Liver (tissue), 9 donors: ENCODE data around the gene SNIP1. TPM values are rescaled to one million over a fixed set of nuclear protein-coding genes. Genes with fewer than 3 reads are reported as not detected.
"Not testable (repeated sequence)": the region's sequence is repeated elsewhere in the genome, so short reads cannot be mapped to it uniquely, and the experiment has no call there.

Experiments used
- DNase-seq: peaks from one replicate; pipeline ENCODE4 v3.0.0-alpha.2; 2017; ENCODE audit warnings: low spot score
- H3K27ac ChIP-seq, 2 donors: one replicate each; pipeline ENCODE4 v1.7.0; 2013; ENCODE audit warnings: inconsistent platforms in 2 of 2, low read length in 2 of 2, control low read depth in 1 of 2, low read depth in 1 of 2, mild to moderate bottlenecking in 1 of 2
- H3K27me3 ChIP-seq, 4 donors: one replicate each; pipeline versions ENCODE4 v1.6.1 to v1.7.0; 2013; ENCODE audit warnings: low read length in 3 of 4, inconsistent platforms in 1 of 4, mild to moderate bottlenecking in 1 of 4, moderate library complexity in 1 of 4; ENCODE audit not compliant: control insufficient read depth in 4 of 4, insufficient read depth in 4 of 4
- H3K36me3 ChIP-seq, 4 donors: one replicate each; pipeline versions ENCODE4 v1.6.1 to v1.7.0; 2013; ENCODE audit warnings: low read length in 3 of 4, mild to moderate bottlenecking in 3 of 4, low read depth in 1 of 4, moderate library complexity in 1 of 4; ENCODE audit not compliant: control insufficient read depth in 4 of 4, insufficient read depth in 3 of 4
- H3K4me1 ChIP-seq, 4 donors: one replicate each; pipeline versions ENCODE4 v1.6.1 to v1.7.0; 2013; ENCODE audit warnings: low read length in 3 of 4, mild to moderate bottlenecking in 3 of 4, moderate library complexity in 1 of 4; ENCODE audit not compliant: control insufficient read depth in 4 of 4, insufficient read depth in 4 of 4
- H3K4me3 ChIP-seq, 3 donors: one replicate each; pipeline versions ENCODE4 v1.6.1 to v1.7.0; 2013; ENCODE audit warnings: low read length in 3 of 3, control low read depth in 1 of 3, low read depth in 1 of 3, mild to moderate bottlenecking in 1 of 3
- H3K9ac ChIP-seq, 2 donors: one replicate each; pipeline ENCODE4 v1.7.0; 2013; ENCODE audit warnings: low read length in 2 of 2, mild to moderate bottlenecking in 2 of 2, moderate library complexity in 2 of 2, control low read depth in 1 of 2, low read depth in 1 of 2
- H3K9me3 ChIP-seq, 4 donors: one replicate each; pipeline versions ENCODE4 v1.6.1 to v1.7.0; 2013; ENCODE audit warnings: low read length in 3 of 4; ENCODE audit not compliant: control insufficient read depth in 4 of 4
- EGR1 ChIP-seq, 2 donors: IDR thresholded peaks; 2 replicates each; pipeline ENCODE4 v1.6.1; 2016 to 2018; ENCODE audit warnings: antibody characterized with exemption in 2 of 2, low read depth in 2 of 2
- FOXA1 ChIP-seq: IDR thresholded peaks from 2 replicates; pipeline ENCODE4 v1.6.1; 2016; ENCODE audit warnings: antibody characterized with exemption
- FOXA2 ChIP-seq: IDR thresholded peaks from 2 replicates; pipeline ENCODE4 v1.6.1; 2016; ENCODE audit warnings: antibody characterized with exemption
- GABPA ChIP-seq, 2 donors: IDR thresholded peaks in 1 of 2; conservative IDR thresholded peaks in 1 of 2; 2 replicates each; pipeline ENCODE4 v1.6.1; 2016; ENCODE audit warnings: antibody characterized with exemption in 2 of 2, mild to moderate bottlenecking in 1 of 2, moderate library complexity in 1 of 2
- HNF4A ChIP-seq, 2 donors: conservative IDR thresholded peaks; 2 replicates each; pipeline ENCODE4 v1.6.1; 2016; ENCODE audit warnings: antibody characterized with exemption in 2 of 2, mild to moderate bottlenecking in 2 of 2
- HNF4G ChIP-seq: IDR thresholded peaks from 2 replicates; pipeline ENCODE4 v1.6.1; 2016; ENCODE audit warnings: antibody characterized with exemption
- JUND ChIP-seq, 2 donors: IDR thresholded peaks; 2 replicates each; pipeline ENCODE4 v1.6.1; 2016; ENCODE audit warnings: antibody characterized with exemption in 2 of 2
- RAD21 ChIP-seq, 2 donors: IDR thresholded peaks; 2 replicates each; pipeline ENCODE4 v1.6.1; 2016; ENCODE audit warnings: antibody characterized with exemption in 2 of 2, mild to moderate bottlenecking in 2 of 2
- RXRA ChIP-seq, 2 donors: IDR thresholded peaks; 2 replicates each; pipeline ENCODE4 v1.6.1; 2017 to 2018; ENCODE audit warnings: antibody characterized with exemption in 2 of 2, mild to moderate bottlenecking in 1 of 2
- SP1 ChIP-seq: IDR thresholded peaks from 2 replicates; pipeline ENCODE4 v1.6.1; 2018; ENCODE audit warnings: antibody characterized with exemption, mild to moderate bottlenecking
- TAF1 ChIP-seq: conservative IDR thresholded peaks from 2 replicates; pipeline ENCODE4 v1.6.1; 2016; ENCODE audit warnings: antibody characterized with exemption, mild to moderate bottlenecking
- YY1 ChIP-seq: IDR thresholded peaks from 2 replicates; pipeline ENCODE4 v1.6.1; 2016; ENCODE audit warnings: antibody characterized with exemption, mild to moderate bottlenecking
- WGBS: extraction: QIAGEN DNeasy Blood & Tissue Kit; methylation state at CpG from one replicate; pipeline ENCODE4 v1.1.7; 2013; 5-methylcytosine and 5-hydroxymethylcytosine counted together
- polyA plus RNA-seq, 2 donors: library from polyadenylated mRNA; stranded (reverse) in 1 of 2; unstranded in 1 of 2; fragments of 200-250 nt in 1 of 2; fragments of >200 nt in 1 of 2; fragmentation: Nextera tagmentation in 1 of 2; extraction: Ambion mirVana in 1 of 2; gene quantifications; one replicate each; pipeline versions ENCODE4 v1.2.1 to v1.2.3, GENCODE V29; 2013 to 2015
- total RNA-seq, 2 donors: library from RNA; depleted of rRNA; stranded (reverse); fragments of >200 nt; gene quantifications; one replicate each; pipeline ENCODE4 v1.2.3, GENCODE V29; 2014
- TF ChIP-seq, protein P1 (sequence below): IDR thresholded peaks from 2 replicates; pipeline ENCODE4 v1.6.1; 2016; ENCODE audit warnings: antibody characterized with exemption, mild to moderate bottlenecking
- TF ChIP-seq, protein P2 (sequence below): IDR thresholded peaks from 2 replicates; pipeline ENCODE4 v1.6.1; 2016; ENCODE audit warnings: antibody characterized with exemption
- TF ChIP-seq, protein P3 (sequence below): fragments of 150-350 bp; IDR thresholded peaks from 2 replicates; pipeline ENCODE4 v1.5.1; 2017; ENCODE audit warnings: improper control_type of control experiment, low read depth, low read length; ENCODE audit not compliant: missing input control
- TF ChIP-seq, protein P4 (sequence below): IDR thresholded peaks from 2 replicates; pipeline ENCODE4 v1.6.1; 2016; ENCODE audit warnings: antibody characterized with exemption
- donor health status: healthy.
- donor health status: healthy.
- donor health status: healthy.
- donor health status: healthy.
- donor health status: healthy.

SNIP1 gene
- total and polyA plus RNA-seq, 4 donors = 1.8 to 9.7 (median 5.3) TPM

DNA sequence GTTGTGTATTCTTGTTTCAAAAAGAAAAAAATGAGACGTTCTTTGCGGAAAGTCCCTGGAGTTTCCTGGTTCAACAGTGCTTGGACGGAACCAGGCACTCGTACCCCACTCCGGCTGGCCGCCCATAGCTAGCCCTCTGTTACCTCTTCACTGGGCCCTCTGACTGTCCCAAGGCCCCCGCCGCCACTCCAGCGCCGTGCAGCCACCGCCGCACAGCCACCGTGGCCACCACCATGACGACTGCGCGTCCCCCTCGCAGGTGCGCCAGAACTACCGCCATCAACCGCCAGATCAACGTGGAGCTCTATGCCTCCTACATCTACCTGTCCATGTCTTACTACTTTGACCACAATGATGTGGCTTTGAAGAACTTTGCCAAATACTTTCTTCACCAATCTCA, 9.6 kb downstream of the SNIP1 start:
- H3K27me3 ChIP-seq = no peaks in the 10 kb centered on the region
- no peaks in the 10 kb centered on the region for H3K4me1 ChIP-seq
- DNase-seq = no peak
- no peak overlapping the region for H3K4me3 ChIP-seq
- no peaks in the 10 kb centered on the region for H3K9me3 ChIP-seq
- no peak overlapping the region for H3K27ac ChIP-seq
- no peak overlapping the region for H3K9ac ChIP-seq
- TF ChIP-seq, protein P1, sequence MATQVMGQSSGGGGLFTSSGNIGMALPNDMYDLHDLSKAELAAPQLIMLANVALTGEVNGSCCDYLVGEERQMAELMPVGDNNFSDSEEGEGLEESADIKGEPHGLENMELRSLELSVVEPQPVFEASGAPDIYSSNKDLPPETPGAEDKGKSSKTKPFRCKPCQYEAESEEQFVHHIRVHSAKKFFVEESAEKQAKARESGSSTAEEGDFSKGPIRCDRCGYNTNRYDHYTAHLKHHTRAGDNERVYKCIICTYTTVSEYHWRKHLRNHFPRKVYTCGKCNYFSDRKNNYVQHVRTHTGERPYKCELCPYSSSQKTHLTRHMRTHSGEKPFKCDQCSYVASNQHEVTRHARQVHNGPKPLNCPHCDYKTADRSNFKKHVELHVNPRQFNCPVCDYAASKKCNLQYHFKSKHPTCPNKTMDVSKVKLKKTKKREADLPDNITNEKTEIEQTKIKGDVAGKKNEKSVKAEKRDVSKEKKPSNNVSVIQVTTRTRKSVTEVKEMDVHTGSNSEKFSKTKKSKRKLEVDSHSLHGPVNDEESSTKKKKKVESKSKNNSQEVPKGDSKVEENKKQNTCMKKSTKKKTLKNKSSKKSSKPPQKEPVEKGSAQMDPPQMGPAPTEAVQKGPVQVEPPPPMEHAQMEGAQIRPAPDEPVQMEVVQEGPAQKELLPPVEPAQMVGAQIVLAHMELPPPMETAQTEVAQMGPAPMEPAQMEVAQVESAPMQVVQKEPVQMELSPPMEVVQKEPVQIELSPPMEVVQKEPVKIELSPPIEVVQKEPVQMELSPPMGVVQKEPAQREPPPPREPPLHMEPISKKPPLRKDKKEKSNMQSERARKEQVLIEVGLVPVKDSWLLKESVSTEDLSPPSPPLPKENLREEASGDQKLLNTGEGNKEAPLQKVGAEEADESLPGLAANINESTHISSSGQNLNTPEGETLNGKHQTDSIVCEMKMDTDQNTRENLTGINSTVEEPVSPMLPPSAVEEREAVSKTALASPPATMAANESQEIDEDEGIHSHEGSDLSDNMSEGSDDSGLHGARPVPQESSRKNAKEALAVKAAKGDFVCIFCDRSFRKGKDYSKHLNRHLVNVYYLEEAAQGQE = no peak
- no peak for TF ChIP-seq GABPA (IDR thresholded peaks at IDR 0.05 in 1 of 2, conservative IDR thresholded peaks at IDR 0.05 in 1 of 2)
- TF ChIP-seq SP1 = no peak
- no peak for TF ChIP-seq JUND (IDR thresholded peaks at IDR 0.05)
- TF ChIP-seq, protein P2, sequence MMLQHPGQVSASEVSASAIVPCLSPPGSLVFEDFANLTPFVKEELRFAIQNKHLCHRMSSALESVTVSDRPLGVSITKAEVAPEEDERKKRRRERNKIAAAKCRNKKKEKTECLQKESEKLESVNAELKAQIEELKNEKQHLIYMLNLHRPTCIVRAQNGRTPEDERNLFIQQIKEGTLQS = no peak
- TF ChIP-seq, protein P3, sequence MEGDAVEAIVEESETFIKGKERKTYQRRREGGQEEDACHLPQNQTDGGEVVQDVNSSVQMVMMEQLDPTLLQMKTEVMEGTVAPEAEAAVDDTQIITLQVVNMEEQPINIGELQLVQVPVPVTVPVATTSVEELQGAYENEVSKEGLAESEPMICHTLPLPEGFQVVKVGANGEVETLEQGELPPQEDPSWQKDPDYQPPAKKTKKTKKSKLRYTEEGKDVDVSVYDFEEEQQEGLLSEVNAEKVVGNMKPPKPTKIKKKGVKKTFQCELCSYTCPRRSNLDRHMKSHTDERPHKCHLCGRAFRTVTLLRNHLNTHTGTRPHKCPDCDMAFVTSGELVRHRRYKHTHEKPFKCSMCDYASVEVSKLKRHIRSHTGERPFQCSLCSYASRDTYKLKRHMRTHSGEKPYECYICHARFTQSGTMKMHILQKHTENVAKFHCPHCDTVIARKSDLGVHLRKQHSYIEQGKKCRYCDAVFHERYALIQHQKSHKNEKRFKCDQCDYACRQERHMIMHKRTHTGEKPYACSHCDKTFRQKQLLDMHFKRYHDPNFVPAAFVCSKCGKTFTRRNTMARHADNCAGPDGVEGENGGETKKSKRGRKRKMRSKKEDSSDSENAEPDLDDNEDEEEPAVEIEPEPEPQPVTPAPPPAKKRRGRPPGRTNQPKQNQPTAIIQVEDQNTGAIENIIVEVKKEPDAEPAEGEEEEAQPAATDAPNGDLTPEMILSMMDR = no peak
- TF ChIP-seq, protein P4, sequence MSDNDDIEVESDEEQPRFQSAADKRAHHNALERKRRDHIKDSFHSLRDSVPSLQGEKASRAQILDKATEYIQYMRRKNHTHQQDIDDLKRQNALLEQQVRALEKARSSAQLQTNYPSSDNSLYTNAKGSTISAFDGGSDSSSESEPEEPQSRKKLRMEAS = no peak
- TF ChIP-seq EGR1 (IDR thresholded peaks at IDR 0.05; ENCODE audit: low read depth in 2 of 2) = no peak
- TF ChIP-seq FOXA1 = no peak
- TF ChIP-seq YY1 = no peak
- TF ChIP-seq RXRA (IDR thresholded peaks at IDR 0.05) = no peak
- TF ChIP-seq HNF4G = no peak
- no peak for TF ChIP-seq FOXA2
- TF ChIP-seq HNF4A (conservative IDR thresholded peaks at IDR 0.05) = no peak
- no peak for TF ChIP-seq TAF1
- no peak for TF ChIP-seq RAD21 (IDR thresholded peaks at IDR 0.05)
- H3K36me3 ChIP-seq = peaks cover 11 to 51% (median 23%) of the 10 kb centered on the region in 4 donors
- WGBS = 98% methylated on average over 21 of the region's 21 CpGs

DNA sequence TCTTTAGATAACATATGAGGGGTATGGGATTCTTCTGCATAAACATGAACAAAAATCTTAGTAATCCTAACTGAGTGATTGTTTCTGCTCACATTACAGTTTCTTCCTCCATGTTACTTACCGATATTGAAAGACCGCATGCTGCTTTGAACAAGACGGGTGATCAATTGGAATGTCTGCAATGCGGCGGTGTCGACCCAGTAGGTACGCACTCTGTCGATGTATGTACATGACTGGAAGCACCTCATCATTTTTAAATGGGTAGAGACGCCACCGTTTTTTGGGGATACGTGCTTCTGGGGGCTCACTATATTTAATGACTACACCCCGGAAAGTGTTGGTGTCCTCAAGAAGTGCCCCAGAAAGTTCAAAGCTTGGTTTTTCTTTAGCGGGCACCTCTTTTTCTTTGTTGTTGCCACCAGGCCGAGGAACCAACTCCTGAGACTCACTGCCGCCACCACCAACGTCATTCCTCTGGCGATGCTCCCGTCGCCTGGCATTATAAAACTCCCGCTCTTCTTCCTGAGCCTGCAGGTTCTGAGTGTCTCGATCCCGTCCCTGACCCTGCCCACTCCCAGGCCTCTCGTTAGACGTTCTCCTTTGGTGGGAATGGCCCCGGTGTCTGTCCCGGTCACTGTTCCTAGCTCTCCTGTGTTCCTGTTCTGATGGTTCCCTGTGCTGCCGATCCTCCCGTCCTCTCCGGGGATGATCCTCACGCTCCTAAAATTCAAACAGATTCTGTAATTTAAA, 13.9 kb downstream of the SNIP1 start:
- Histone ChIP-seq H3K4me1 (peaks cover 0 to 11% (median 0%) of the 10 kb centered on the region in 4 donors), H3K27me3 (no peaks in the 10 kb centered on the region), H3K4me3 (no peak overlapping the region), H3K9ac (no peak overlapping the region), H3K36me3 (peaks cover 2 to 42% (median 32%) of the 10 kb centered on the region in 4 donors), H3K9me3 (no peaks in the 10 kb centered on the region), H3K27ac (no peak overlapping the region)
- DNase-seq = no peak
- WGBS = 97% methylated on average over 30 of the region's 30 CpGs
- TF ChIP-seq, protein P1 = no peak
- no peak for TF ChIP-seq HNF4A (conservative IDR thresholded peaks at IDR 0.05)
- TF ChIP-seq FOXA2 = no peak
- no peak for TF ChIP-seq FOXA1
- TF ChIP-seq GABPA (IDR thresholded peaks at IDR 0.05 in 1 of 2, conservative IDR thresholded peaks at IDR 0.05 in 1 of 2) = no peak

DNA sequence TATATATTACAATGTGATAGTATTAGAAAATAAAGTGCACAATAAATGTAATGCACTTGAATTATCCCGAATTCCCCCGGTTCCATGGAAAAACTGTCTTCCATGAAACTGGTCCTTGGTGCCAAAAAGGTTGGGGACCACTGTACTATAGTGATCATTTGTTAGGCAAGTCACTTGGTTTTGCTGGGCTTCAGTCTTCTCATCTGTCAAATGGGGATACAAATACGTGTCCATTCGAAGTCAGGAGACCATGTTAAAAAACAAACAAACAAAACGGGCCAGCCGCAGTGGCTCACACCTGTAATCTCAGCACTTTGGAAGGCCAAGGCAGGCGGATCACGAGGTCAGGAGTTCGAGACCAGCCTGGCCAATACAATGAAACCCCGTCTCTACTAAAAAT, 14.9 kb downstream of the SNIP1 start:
- DNase-seq, H3K27ac ChIP-seq, H3K9ac ChIP-seq, H3K27me3 ChIP-seq, H3K4me3 ChIP-seq, H3K9me3 ChIP-seq: not testable (repeated sequence)
- Histone ChIP-seq H3K4me1 (peaks cover 0 to 11% (median under 1%) of the 10 kb centered on the region in 4 donors), H3K36me3 (peaks cover 2 to 35% (median 28%) of the 10 kb centered on the region in 4 donors)
- 97% methylated on average over 10 of the region's 10 CpGs for WGBS
